Hematopoietic multipotent progenitor cell treated with erythropoietin and hydrocortisone succinate and interleukin-3 and kit ligand, for 15 days (in vitro differentiated cells): ENCODE data around the gene PPP1R9B.

Experiments
- DNase-seq: peaks from one replicate; pipeline ENCODE4 v3.0.0-alpha.2; 2015; ENCODE audit warnings: low spot score

PPP1R9B gene

GRCh38 chr17:50173335-50173941 is 23.0 kb upstream of the PPP1R9B start:
- DNase-seq: no peak

GRCh38 chr17:50172936-50173334 is 22.5 kb upstream of the PPP1R9B start:
- no peak for DNase-seq

- no peak for DNase-seq
Measured at GRCh38 chr17:50172130-50172529, 21.7 kb upstream of the PPP1R9B start.

GRCh38 chr17:50171371-50172071 is 21.0 kb upstream of the PPP1R9B start:
- DNase-seq: no peak

- DNase-seq: no peak
Measured at GRCh38 chr17:50170662-50171370, 20.3 kb upstream of the PPP1R9B start.

GRCh38 chr17:50169881-50170459 is 19.5 kb upstream of the PPP1R9B start:
- DNase-seq: no peak

GRCh38 chr17:50169121-50169764 is 18.8 kb upstream of the PPP1R9B start:
- peak; percentile 25 for DNase-seq

GRCh38 chr17:50168319-50168718 is 17.8 kb upstream of the PPP1R9B start:
- no peak for DNase-seq

GRCh38 chr17:50167371-50167770 is 16.9 kb upstream of the PPP1R9B start:
- no peak for DNase-seq

- no peak for DNase-seq
Measured at GRCh38 chr17:50166518-50167181, 16.2 kb upstream of the PPP1R9B start.

- no peak for DNase-seq
Measured at GRCh38 chr17:50165867-50166517, 15.5 kb upstream of the PPP1R9B start, which contains the start of gene SGCA. Gene SGCA, plus strand, starts transcription at chr17:50166005. Its CDS starts 36 bp downstream, at chr17:50166041.

GRCh38 chr17:50165466-50165865 is 15.0 kb upstream of the PPP1R9B start:
- no peak for DNase-seq

- DNase-seq: no peak
Measured at GRCh38 chr17:50165066-50165465, 14.6 kb upstream of the PPP1R9B start.

- DNase-seq: no peak
Measured at GRCh38 chr17:50164697-50164988, 14.2 kb upstream of the PPP1R9B start.

GRCh38 chr17:50163843-50164696 is 13.6 kb upstream of the PPP1R9B start:
- DNase-seq: no peak

- no peak for DNase-seq
Measured at GRCh38 chr17:50162466-50163254, 12.2 kb upstream of the PPP1R9B start.

GRCh38 chr17:50161911-50162288 is 11.4 kb upstream of the PPP1R9B start:
- no peak for DNase-seq

- DNase-seq: peak; percentile 88
Measured at GRCh38 chr17:50161023-50161910, 10.8 kb upstream of the PPP1R9B start.

GRCh38 chr17:50157891-50158290 is 7.4 kb upstream of the PPP1R9B start:
- peak; percentile 8 for DNase-seq
